Body of pancreas (tissue), 4 donors: ENCODE data around the gene ST14. TPM values are rescaled to one million over a fixed set of nuclear protein-coding genes. Genes with fewer than 3 reads are reported as not detected.
"Not testable (repeated sequence)": the region's sequence is repeated elsewhere in the genome, so short reads cannot be mapped to it uniquely, and the experiment has no call there.

Experiments used
- ATAC-seq: fragments of 150-250 bp; one replicate; pipeline ENCODE4 v1.9.1; 2016
- DNase-seq, 4 donors: peaks; one replicate each; pipeline ENCODE4 v3.0.0-alpha.2; 2019
- H3K27ac ChIP-seq, 4 donors: fragments of 200-600 bp; sonication (generic); 1 replicate in 3 of 4; 2 replicates in 1 of 4; pipeline versions ENCODE4 v1.5.1 to v1.6.1; 2016 to 2019; ENCODE audit warnings: mild to moderate bottlenecking in 1 of 4, mixed read lengths in 1 of 4, moderate library complexity in 1 of 4
- H3K27me3 ChIP-seq, 2 donors: fragments of 200-600 bp; sonication (generic); one replicate each; pipeline ENCODE4 v1.6.0; 2016; ENCODE audit warnings: mild to moderate bottlenecking in 1 of 2
- H3K36me3 ChIP-seq, 2 donors: fragments of 200-600 bp; sonication (generic); replicated peaks in 1 of 2; 2 replicates each; pipeline ENCODE4 v1.5.1; 2016; ENCODE audit warnings: low read depth in 2 of 2; ENCODE audit not compliant: insufficient read depth in 1 of 2
- H3K4me1 ChIP-seq: fragments of 200-600 bp; sonication (generic); one replicate; pipeline ENCODE4 v1.6.0; 2016
- H3K4me3 ChIP-seq, 2 donors: fragments of 200-600 bp; sonication (generic); 1 replicate in 1 of 2; 2 replicates in 1 of 2; pipeline ENCODE4 v1.5.1; 2016 to 2019
- H3K9me3 ChIP-seq, 3 donors: fragments of 200-600 bp; sonication (generic); 1 replicate in 2 of 3; 2 replicates in 1 of 3; pipeline ENCODE4 v1.5.1; 2016
- CTCF ChIP-seq, 7 experiments: fragments of 450-650 bp in 4 of 7; fragments of 200-600 bp in 3 of 7; sonication (generic) in 3 of 7; IDR thresholded peaks; one replicate each; pipeline ENCODE4 v1.5.1; 2016 to 2019; ENCODE audit warnings: antibody characterized with exemption in 7 of 7
- POLR2A ChIP-seq, 3 donors: fragments of 450-650 bp; IDR thresholded peaks; one replicate each; pipeline ENCODE4 v1.6.1; 2016; ENCODE audit warnings: antibody characterized with exemption in 3 of 3, mild to moderate bottlenecking in 2 of 3
- WGBS, 2 donors: methylation state at CpG; one replicate each; pipeline ENCODE4 v1.1.5; 2017; 5-methylcytosine and 5-hydroxymethylcytosine counted together
- intact Hi-C: fragments of 100-400 bp; cut with DNase I; formaldehyde crosslinking; loops from one replicate; pipeline ENCODE4 v1.15.1; 2023
- total RNA-seq, 2 donors: library from RNA; depleted of rRNA; stranded (reverse); fragments of >200 nt; gene quantifications; one replicate each; pipeline ENCODE4 v1.1.0, GENCODE V29; 2016

Gene ST14
- total RNA-seq, 2 donors from 2014 or later = 55.3 to 61.0 TPM

GRCh38 chr11:130243816-130244215 lies 84.2 kb downstream of the ST14 start:
- H3K27ac ChIP-seq = no peak overlapping the region
- ATAC-seq (no peak), DNase-seq (no peak)
- peaks cover 0 to 2% of the 10 kb centered on the region in 2 donors for H3K36me3 ChIP-seq
- 85 to 94% methylated on average over 2 of the region's 2 CpGs for WGBS, 2 donors
- no peaks in the 10 kb centered on the region for H3K9me3 ChIP-seq
- no peaks in the 10 kb centered on the region for H3K4me1 ChIP-seq
- no peaks in the 10 kb centered on the region for H3K27me3 ChIP-seq
- TF ChIP-seq CTCF (IDR thresholded peaks at IDR 0.05) (no peak), POLR2A (IDR thresholded peaks at IDR 0.05) (no peak)
- no peak overlapping the region for H3K4me3 ChIP-seq
- intact Hi-C loops = no loop called here

- H3K4me1 ChIP-seq = no peaks in the 10 kb centered on the region
- ATAC-seq (no peak), DNase-seq (no peak)
- no peak for TF ChIP-seq CTCF (IDR thresholded peaks at IDR 0.05)
- no peak for TF ChIP-seq POLR2A (IDR thresholded peaks at IDR 0.05)
- intact Hi-C loops = no loop called here
- H3K36me3 ChIP-seq = no peaks in the 10 kb centered on the region
- H3K27ac ChIP-seq = no peak overlapping the region
- H3K4me3 ChIP-seq = no peak overlapping the region
- no peaks in the 10 kb centered on the region for H3K27me3 ChIP-seq
- H3K9me3 ChIP-seq = no peaks in the 10 kb centered on the region
- 97% methylated on average over 3 of the region's 3 CpGs for WGBS, 2 donors
These were observed 85.3 kb downstream of the ST14 start for GRCh38 chr11:130244848-130245247.

- H3K4me1 ChIP-seq, ATAC-seq, H3K9me3 ChIP-seq, H3K36me3 ChIP-seq, DNase-seq, H3K27me3 ChIP-seq, H3K4me3 ChIP-seq, intact Hi-C loops, H3K27ac ChIP-seq: not testable (repeated sequence)
- 61 to 68% methylated on average over 6 of the region's 6 CpGs for whole genome bisulfite sequencing, 2 donors
These were observed 85.8 kb downstream of the ST14 start for GRCh38 chr11:130245375-130245774.

- Histone ChIP-seq H3K9me3 (no peaks in the 10 kb centered on the region), H3K27ac (no peak overlapping the region), H3K27me3 (no peaks in the 10 kb centered on the region), H3K4me3 (no peak overlapping the region), H3K36me3 (no peaks in the 10 kb centered on the region), H3K4me1 (no peaks in the 10 kb centered on the region)
- intact Hi-C loops = no loop called here
- 55 to 59% methylated on average over 1 of the region's 1 CpG for WGBS, 2 donors
- DNase-seq = no peak
- TF ChIP-seq POLR2A (IDR thresholded peaks at IDR 0.05) = no peak
- no peak for TF ChIP-seq CTCF (IDR thresholded peaks at IDR 0.05)
- no peak for ATAC-seq
These were observed 86.7 kb downstream of the ST14 start for GRCh38 chr11:130246270-130246669.

- H3K27ac ChIP-seq = no peak overlapping the region
- intact Hi-C loops = no loop called here
- WGBS, 2 donors = 89 to 93% methylated on average over 3 of the region's 3 CpGs
- no peaks in the 10 kb centered on the region for H3K4me1 ChIP-seq
- no peaks in the 10 kb centered on the region for H3K36me3 ChIP-seq
- H3K9me3 ChIP-seq = no peaks in the 10 kb centered on the region
- TF ChIP-seq POLR2A (IDR thresholded peaks at IDR 0.05) (no peak), CTCF (IDR thresholded peaks at IDR 0.05) (no peak)
- H3K27me3 ChIP-seq = no peaks in the 10 kb centered on the region
- ATAC-seq = no peak
- no peak overlapping the region for H3K4me3 ChIP-seq
- DNase-seq = no peak
These were observed 87.2 kb downstream of the ST14 start for GRCh38 chr11:130246738-130247137.
